Liver (tissue), 9 donors: ENCODE results near the gene ARHGAP6. TPM values are rescaled to one million over a fixed set of nuclear protein-coding genes. Genes with fewer than 3 reads are reported as not detected.

ENCODE experiments used
- DNase-seq: peaks from one replicate; pipeline ENCODE4 v3.0.0-alpha.2; 2017; ENCODE audit warnings: low spot score
- H3K27ac ChIP-seq, 2 donors: one replicate each; pipeline ENCODE4 v1.7.0; 2013; ENCODE audit warnings: inconsistent platforms in 2 of 2, low read length in 2 of 2, control low read depth in 1 of 2, low read depth in 1 of 2, mild to moderate bottlenecking in 1 of 2
- H3K27me3 ChIP-seq, 4 donors: one replicate each; pipeline versions ENCODE4 v1.6.1 to v1.7.0; 2013; ENCODE audit warnings: low read length in 3 of 4, inconsistent platforms in 1 of 4, mild to moderate bottlenecking in 1 of 4, moderate library complexity in 1 of 4; ENCODE audit not compliant: control insufficient read depth in 4 of 4, insufficient read depth in 4 of 4
- H3K36me3 ChIP-seq, 4 donors: one replicate each; pipeline versions ENCODE4 v1.6.1 to v1.7.0; 2013; ENCODE audit warnings: low read length in 3 of 4, mild to moderate bottlenecking in 3 of 4, low read depth in 1 of 4, moderate library complexity in 1 of 4; ENCODE audit not compliant: control insufficient read depth in 4 of 4, insufficient read depth in 3 of 4
- H3K4me1 ChIP-seq, 4 donors: one replicate each; pipeline versions ENCODE4 v1.6.1 to v1.7.0; 2013; ENCODE audit warnings: low read length in 3 of 4, mild to moderate bottlenecking in 3 of 4, moderate library complexity in 1 of 4; ENCODE audit not compliant: control insufficient read depth in 4 of 4, insufficient read depth in 4 of 4
- H3K4me3 ChIP-seq, 3 donors: one replicate each; pipeline versions ENCODE4 v1.6.1 to v1.7.0; 2013; ENCODE audit warnings: low read length in 3 of 3, control low read depth in 1 of 3, low read depth in 1 of 3, mild to moderate bottlenecking in 1 of 3
- H3K9ac ChIP-seq, 2 donors: one replicate each; pipeline ENCODE4 v1.7.0; 2013; ENCODE audit warnings: low read length in 2 of 2, mild to moderate bottlenecking in 2 of 2, moderate library complexity in 2 of 2, control low read depth in 1 of 2, low read depth in 1 of 2
- H3K9me3 ChIP-seq, 4 donors: one replicate each; pipeline versions ENCODE4 v1.6.1 to v1.7.0; 2013; ENCODE audit warnings: low read length in 3 of 4; ENCODE audit not compliant: control insufficient read depth in 4 of 4
- EGR1 ChIP-seq, 2 donors: IDR thresholded peaks; 2 replicates each; pipeline ENCODE4 v1.6.1; 2016 to 2018; ENCODE audit warnings: antibody characterized with exemption in 2 of 2, low read depth in 2 of 2
- FOXA2 ChIP-seq: IDR thresholded peaks from 2 replicates; pipeline ENCODE4 v1.6.1; 2016; ENCODE audit warnings: antibody characterized with exemption
- GABPA ChIP-seq, 2 donors: IDR thresholded peaks in 1 of 2; conservative IDR thresholded peaks in 1 of 2; 2 replicates each; pipeline ENCODE4 v1.6.1; 2016; ENCODE audit warnings: antibody characterized with exemption in 2 of 2, mild to moderate bottlenecking in 1 of 2, moderate library complexity in 1 of 2
- HNF4A ChIP-seq, 2 donors: conservative IDR thresholded peaks; 2 replicates each; pipeline ENCODE4 v1.6.1; 2016; ENCODE audit warnings: antibody characterized with exemption in 2 of 2, mild to moderate bottlenecking in 2 of 2
- HNF4G ChIP-seq: IDR thresholded peaks from 2 replicates; pipeline ENCODE4 v1.6.1; 2016; ENCODE audit warnings: antibody characterized with exemption
- JUND ChIP-seq, 2 donors: IDR thresholded peaks; 2 replicates each; pipeline ENCODE4 v1.6.1; 2016; ENCODE audit warnings: antibody characterized with exemption in 2 of 2
- NR2F2 ChIP-seq: IDR thresholded peaks from 2 replicates; pipeline ENCODE4 v1.6.1; 2016; ENCODE audit warnings: antibody characterized with exemption
- RAD21 ChIP-seq, 2 donors: IDR thresholded peaks; 2 replicates each; pipeline ENCODE4 v1.6.1; 2016; ENCODE audit warnings: antibody characterized with exemption in 2 of 2, mild to moderate bottlenecking in 2 of 2
- RXRA ChIP-seq, 2 donors: IDR thresholded peaks; 2 replicates each; pipeline ENCODE4 v1.6.1; 2017 to 2018; ENCODE audit warnings: antibody characterized with exemption in 2 of 2, mild to moderate bottlenecking in 1 of 2
- SP1 ChIP-seq: IDR thresholded peaks from 2 replicates; pipeline ENCODE4 v1.6.1; 2018; ENCODE audit warnings: antibody characterized with exemption, mild to moderate bottlenecking
- TAF1 ChIP-seq: conservative IDR thresholded peaks from 2 replicates; pipeline ENCODE4 v1.6.1; 2016; ENCODE audit warnings: antibody characterized with exemption, mild to moderate bottlenecking
- YY1 ChIP-seq: IDR thresholded peaks from 2 replicates; pipeline ENCODE4 v1.6.1; 2016; ENCODE audit warnings: antibody characterized with exemption, mild to moderate bottlenecking
- WGBS: extraction: QIAGEN DNeasy Blood & Tissue Kit; methylation state at CpG from one replicate; pipeline ENCODE4 v1.1.7; 2013; 5-methylcytosine and 5-hydroxymethylcytosine counted together
- polyA plus RNA-seq, 2 donors: library from polyadenylated mRNA; stranded (reverse) in 1 of 2; unstranded in 1 of 2; fragments of 200-250 nt in 1 of 2; fragments of >200 nt in 1 of 2; fragmentation: Nextera tagmentation in 1 of 2; extraction: Ambion mirVana in 1 of 2; gene quantifications; one replicate each; pipeline versions ENCODE4 v1.2.1 to v1.2.3, GENCODE V29; 2013 to 2015
- total RNA-seq, 2 donors: library from RNA; depleted of rRNA; stranded (reverse); fragments of >200 nt; gene quantifications; one replicate each; pipeline ENCODE4 v1.2.3, GENCODE V29; 2014
- TF ChIP-seq, protein P1 (sequence below): IDR thresholded peaks from 2 replicates; pipeline ENCODE4 v1.6.1; 2016; ENCODE audit warnings: antibody characterized with exemption
- TF ChIP-seq, protein P2 (sequence below): IDR thresholded peaks from 2 replicates; pipeline ENCODE4 v1.6.1; 2016; ENCODE audit warnings: antibody characterized with exemption
- TF ChIP-seq, protein P3 (sequence below): fragments of 150-350 bp; IDR thresholded peaks from 2 replicates; pipeline ENCODE4 v1.5.1; 2017; ENCODE audit warnings: improper control_type of control experiment, low read depth, low read length; ENCODE audit not compliant: missing input control
- TF ChIP-seq, protein P4 (sequence below): IDR thresholded peaks from 2 replicates; pipeline ENCODE4 v1.6.1; 2016; ENCODE audit warnings: antibody characterized with exemption
- donor health status: healthy.
- donor health status: healthy.
- donor health status: healthy.
- donor health status: healthy.
- donor health status: healthy.

ARHGAP6 gene
- total and polyA plus RNA-seq, 4 donors = 0.10 to 2.2 (median 0.65) TPM

DNA sequence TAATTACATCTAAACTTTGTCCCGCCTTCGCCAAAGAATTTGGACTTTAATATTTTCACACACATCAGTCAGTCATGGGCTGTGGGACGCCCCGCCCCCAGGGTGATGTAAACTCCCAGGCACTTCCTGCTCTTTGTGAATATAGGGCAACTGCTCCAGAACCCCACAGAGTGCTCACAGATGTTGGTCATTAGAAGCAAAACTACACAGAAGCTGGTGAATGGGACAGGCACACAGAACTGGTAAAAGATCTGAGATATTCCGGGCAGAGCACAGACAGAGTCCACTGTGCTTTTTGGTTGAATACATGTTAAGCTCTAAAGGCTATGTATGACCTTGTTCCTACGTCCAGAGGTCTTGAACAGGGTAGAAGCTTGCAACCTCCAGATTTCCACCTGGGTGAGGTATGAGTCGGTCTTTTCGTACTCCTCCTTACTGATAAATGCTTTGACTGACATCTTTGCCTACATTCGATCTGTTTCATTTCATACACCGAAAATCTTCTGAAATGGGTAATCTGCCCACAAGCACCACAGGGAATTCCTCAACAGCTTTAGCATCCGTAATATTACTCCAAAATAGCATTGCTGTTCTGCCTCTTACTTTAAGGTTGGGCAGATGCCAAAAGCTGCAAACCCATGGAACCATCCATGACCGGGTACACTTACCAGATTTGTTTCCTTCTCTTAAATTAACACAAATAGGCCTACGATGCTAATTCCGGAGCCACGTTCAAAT is 227.9 kb downstream of the ARHGAP6 start (continued):
- TF ChIP-seq, protein P1, sequence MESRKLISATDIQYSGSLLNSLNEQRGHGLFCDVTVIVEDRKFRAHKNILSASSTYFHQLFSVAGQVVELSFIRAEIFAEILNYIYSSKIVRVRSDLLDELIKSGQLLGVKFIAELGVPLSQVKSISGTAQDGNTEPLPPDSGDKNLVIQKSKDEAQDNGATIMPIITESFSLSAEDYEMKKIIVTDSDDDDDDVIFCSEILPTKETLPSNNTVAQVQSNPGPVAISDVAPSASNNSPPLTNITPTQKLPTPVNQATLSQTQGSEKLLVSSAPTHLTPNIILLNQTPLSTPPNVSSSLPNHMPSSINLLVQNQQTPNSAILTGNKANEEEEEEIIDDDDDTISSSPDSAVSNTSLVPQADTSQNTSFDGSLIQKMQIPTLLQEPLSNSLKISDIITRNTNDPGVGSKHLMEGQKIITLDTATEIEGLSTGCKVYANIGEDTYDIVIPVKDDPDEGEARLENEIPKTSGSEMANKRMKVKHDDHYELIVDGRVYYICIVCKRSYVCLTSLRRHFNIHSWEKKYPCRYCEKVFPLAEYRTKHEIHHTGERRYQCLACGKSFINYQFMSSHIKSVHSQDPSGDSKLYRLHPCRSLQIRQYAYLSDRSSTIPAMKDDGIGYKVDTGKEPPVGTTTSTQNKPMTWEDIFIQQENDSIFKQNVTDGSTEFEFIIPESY = no peak

DNA sequence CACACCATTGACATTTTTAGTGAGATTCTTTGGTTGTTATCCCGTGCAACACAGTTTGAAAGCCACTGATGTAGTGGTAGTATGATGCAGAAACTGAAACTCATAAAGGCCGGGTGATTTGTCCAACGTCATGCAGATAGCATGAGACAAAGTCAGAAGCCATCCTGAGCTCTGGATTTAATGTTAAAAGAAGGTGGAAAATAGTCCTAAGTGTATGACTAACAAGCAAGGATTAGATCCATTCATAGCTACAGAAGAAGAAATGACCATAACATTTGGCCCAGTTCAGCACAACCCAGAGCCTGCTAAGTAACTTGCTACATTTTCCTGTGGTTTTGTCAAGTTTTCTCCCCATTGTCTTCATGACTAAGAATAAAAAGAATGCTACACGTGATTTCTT is 230.2 kb downstream of the ARHGAP6 start:
- H3K9me3 ChIP-seq = no peaks in the 10 kb centered on the region
- 86% methylated on average over 4 of the region's 4 CpGs for WGBS
- no peak overlapping the region for H3K4me3 ChIP-seq
- no peaks in the 10 kb centered on the region for H3K36me3 ChIP-seq
- H3K27ac ChIP-seq = no peak overlapping the region
- no peak for DNase-seq
- H3K9ac ChIP-seq = no peak overlapping the region
- peaks cover 0 to 3% (median 0%) of the 10 kb centered on the region in 4 donors for H3K27me3 ChIP-seq
- TF ChIP-seq, protein P2, sequence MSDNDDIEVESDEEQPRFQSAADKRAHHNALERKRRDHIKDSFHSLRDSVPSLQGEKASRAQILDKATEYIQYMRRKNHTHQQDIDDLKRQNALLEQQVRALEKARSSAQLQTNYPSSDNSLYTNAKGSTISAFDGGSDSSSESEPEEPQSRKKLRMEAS = no peak
- TF ChIP-seq JUND (IDR thresholded peaks at IDR 0.05) = no peak
- no peak for TF ChIP-seq RAD21 (IDR thresholded peaks at IDR 0.05)
- no peak for TF ChIP-seq EGR1 (IDR thresholded peaks at IDR 0.05; ENCODE audit: low read depth in 2 of 2)
- TF ChIP-seq SP1 = no peak
- TF ChIP-seq, protein P3, sequence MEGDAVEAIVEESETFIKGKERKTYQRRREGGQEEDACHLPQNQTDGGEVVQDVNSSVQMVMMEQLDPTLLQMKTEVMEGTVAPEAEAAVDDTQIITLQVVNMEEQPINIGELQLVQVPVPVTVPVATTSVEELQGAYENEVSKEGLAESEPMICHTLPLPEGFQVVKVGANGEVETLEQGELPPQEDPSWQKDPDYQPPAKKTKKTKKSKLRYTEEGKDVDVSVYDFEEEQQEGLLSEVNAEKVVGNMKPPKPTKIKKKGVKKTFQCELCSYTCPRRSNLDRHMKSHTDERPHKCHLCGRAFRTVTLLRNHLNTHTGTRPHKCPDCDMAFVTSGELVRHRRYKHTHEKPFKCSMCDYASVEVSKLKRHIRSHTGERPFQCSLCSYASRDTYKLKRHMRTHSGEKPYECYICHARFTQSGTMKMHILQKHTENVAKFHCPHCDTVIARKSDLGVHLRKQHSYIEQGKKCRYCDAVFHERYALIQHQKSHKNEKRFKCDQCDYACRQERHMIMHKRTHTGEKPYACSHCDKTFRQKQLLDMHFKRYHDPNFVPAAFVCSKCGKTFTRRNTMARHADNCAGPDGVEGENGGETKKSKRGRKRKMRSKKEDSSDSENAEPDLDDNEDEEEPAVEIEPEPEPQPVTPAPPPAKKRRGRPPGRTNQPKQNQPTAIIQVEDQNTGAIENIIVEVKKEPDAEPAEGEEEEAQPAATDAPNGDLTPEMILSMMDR = no peak
- TF ChIP-seq, protein P1 = no peak
- no peak for TF ChIP-seq RXRA (IDR thresholded peaks at IDR 0.05)
- TF ChIP-seq YY1 = no peak
- no peak for TF ChIP-seq HNF4G
- TF ChIP-seq TAF1 = no peak
- TF ChIP-seq HNF4A (conservative IDR thresholded peaks at IDR 0.05) = no peak
- no peak for TF ChIP-seq NR2F2
- no peak for TF ChIP-seq GABPA (IDR thresholded peaks at IDR 0.05 in 1 of 2, conservative IDR thresholded peaks at IDR 0.05 in 1 of 2)
- TF ChIP-seq FOXA2 = no peak
- TF ChIP-seq, protein P4, sequence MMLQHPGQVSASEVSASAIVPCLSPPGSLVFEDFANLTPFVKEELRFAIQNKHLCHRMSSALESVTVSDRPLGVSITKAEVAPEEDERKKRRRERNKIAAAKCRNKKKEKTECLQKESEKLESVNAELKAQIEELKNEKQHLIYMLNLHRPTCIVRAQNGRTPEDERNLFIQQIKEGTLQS = no peak
- H3K4me1 ChIP-seq = peaks cover 0 to 4% (median 0%) of the 10 kb centered on the region in 4 donors
